Prostate gland (tissue), 2 donors: Measurements from ENCODE around the gene FKBP6.

Experiments
- CTCF ChIP-seq, 4 experiments: fragments of 200-600 bp in 2 of 4; fragments of 450-650 bp in 2 of 4; sonication (generic) in 2 of 4; IDR thresholded peaks; 1 replicate in 3 of 4; 2 replicates in 1 of 4; pipeline ENCODE4 v1.5.1; 2016 to 2019; ENCODE audit warnings: antibody characterized with exemption in 4 of 4, mild to moderate bottlenecking in 2 of 4, moderate library complexity in 2 of 4
- POLR2A ChIP-seq: fragments of 450-650 bp; IDR thresholded peaks from one replicate; pipeline ENCODE4 v1.6.1; 2016; ENCODE audit warnings: antibody characterized with exemption, mild to moderate bottlenecking

GRCh38 chr7:73345538-73345937 lies 17.6 kb downstream of the FKBP6 start:
- TF ChIP-seq CTCF (IDR thresholded peaks at IDR 0.05) (no peak), POLR2A (no peak)
